ENCODE results near the gene GAPVD1.
"Not testable (repeated sequence)": the region's sequence is repeated elsewhere in the genome, so short reads cannot be mapped to it uniquely, and the experiment has no call there.

Gene GAPVD1

GRCh38 chr9:125271081-125271480 is 9.5 kb downstream of the GAPVD1 start:
- H3K4me3 ChIP-seq (replicated peaks; ENCODE audit: low read depth, low read length) = no peak overlapping the region
- DNase-seq (ENCODE audit: extremely low read depth, low read depth) = no peak
- no peak for TF ChIP-seq CTCF (IDR thresholded peaks at IDR 0.05; ENCODE audit: low read depth, low read length, missing control alignments)

- no peak for DNase-seq (ENCODE audit: extremely low read depth, low read depth)
- no peak overlapping the region for H3K4me3 ChIP-seq (replicated peaks; ENCODE audit: low read depth, low read length)
- no peak for TF ChIP-seq CTCF (IDR thresholded peaks at IDR 0.05; ENCODE audit: low read depth, low read length, missing control alignments)
Measured at GRCh38 chr9:125272697-125273096, 11.1 kb downstream of the GAPVD1 start.

- DNase-seq (ENCODE audit: extremely low read depth, low read depth) = no peak
- TF ChIP-seq CTCF (IDR thresholded peaks at IDR 0.05; ENCODE audit: low read depth, low read length, missing control alignments) = no peak
- no peak overlapping the region for H3K4me3 ChIP-seq (replicated peaks; ENCODE audit: low read depth, low read length)
Measured at GRCh38 chr9:125276771-125277170, 15.1 kb downstream of the GAPVD1 start.

- no peak for DNase-seq (ENCODE audit: extremely low read depth, low read depth)
- H3K4me3 ChIP-seq (replicated peaks; ENCODE audit: low read depth, low read length) = no peak overlapping the region
- no peak for TF ChIP-seq CTCF (IDR thresholded peaks at IDR 0.05; ENCODE audit: low read depth, low read length, missing control alignments)
Measured at GRCh38 chr9:125277411-125277810, 15.8 kb downstream of the GAPVD1 start.

GRCh38 chr9:125280945-125281344 is 19.3 kb downstream of the GAPVD1 start:
- no peak for TF ChIP-seq CTCF (IDR thresholded peaks at IDR 0.05; ENCODE audit: low read depth, low read length, missing control alignments)
- no peak for DNase-seq (ENCODE audit: extremely low read depth, low read depth)
- H3K4me3 ChIP-seq (replicated peaks; ENCODE audit: low read depth, low read length) = no peak overlapping the region

GRCh38 chr9:125284855-125285254 is 23.2 kb downstream of the GAPVD1 start:
- TF ChIP-seq CTCF (IDR thresholded peaks at IDR 0.05; ENCODE audit: low read depth, low read length, missing control alignments) = no peak
- no peak overlapping the region for H3K4me3 ChIP-seq (replicated peaks; ENCODE audit: low read depth, low read length)
- DNase-seq (ENCODE audit: extremely low read depth, low read depth) = no peak

- not testable (repeated sequence) for H3K4me3 ChIP-seq (replicated peaks; ENCODE audit: low read depth, low read length); DNase-seq (ENCODE audit: extremely low read depth, low read depth)
Measured at GRCh38 chr9:125286935-125287433, 25.4 kb downstream of the GAPVD1 start.
